Neural progenitor cell (in vitro differentiated cells): Measurements from ENCODE around the gene NUDT16L1. TPM values are rescaled to one million over a fixed set of nuclear protein-coding genes. Genes with fewer than 3 reads are reported as not detected.

ENCODE experiments used
- DNase-seq: peaks from one replicate; pipeline ENCODE4 v3.0.0-alpha.2; 2016; ENCODE audit warnings: low spot score
- H2AFZ ChIP-seq: fragments of 200-600 bp; sonication (generic); replicated peaks from 2 replicates; pipeline ENCODE4 v1.6.1; 2016; ENCODE audit warnings: antibody characterized with exemption
- H3F3A ChIP-seq: fragments of 200-600 bp; sonication (generic); 2 replicates; pipeline ENCODE4 v1.6.1; 2016; ENCODE audit warnings: antibody characterized with exemption, low read depth
- H3K27ac ChIP-seq: fragments of 200-600 bp; sonication (generic); 2 replicates; pipeline ENCODE4 v1.5.1; 2016; ENCODE audit warnings: mild to moderate bottlenecking
- H3K27me3 ChIP-seq: fragments of 200-600 bp; sonication (generic); 2 replicates; pipeline ENCODE4 v1.6.1; 2016; ENCODE audit warnings: mild to moderate bottlenecking, moderate library complexity
- H3K36me3 ChIP-seq: fragments of 200-600 bp; sonication (generic); 2 replicates; pipeline ENCODE4 v1.5.1; 2016
- H3K4me1 ChIP-seq: fragments of 200-600 bp; sonication (generic); 2 replicates; pipeline ENCODE4 v1.6.1; 2016; ENCODE audit warnings: mixed run types
- H3K4me2 ChIP-seq: fragments of 200-600 bp; sonication (generic); 2 replicates; pipeline ENCODE4 v1.6.1; 2016
- H3K4me3 ChIP-seq: fragments of 200-600 bp; sonication (generic); 2 replicates; pipeline ENCODE4 v1.5.1; 2016
- H3K79me2 ChIP-seq: fragments of 200-600 bp; sonication (generic); 2 replicates; pipeline ENCODE4 v1.6.1; 2016; ENCODE audit warnings: low read depth
- H3K9ac ChIP-seq: fragments of 200-600 bp; sonication (generic); 2 replicates; pipeline ENCODE4 v1.6.1; 2016
- H3K9me3 ChIP-seq: fragments of 200-600 bp; sonication (generic); 2 replicates; pipeline ENCODE4 v1.5.1; 2016; ENCODE audit warnings: low read depth
- H4K20me1 ChIP-seq: fragments of 200-600 bp; sonication (generic); 2 replicates; pipeline ENCODE4 v1.6.1; 2016; ENCODE audit warnings: low read depth
- H3K27ac Mint-ChIP-seq: 3 replicates; pipeline ENCODE4 v1.8.0; 2021; ENCODE audit warnings: mixed read lengths
- H3K27me3 Mint-ChIP-seq: 2 replicates; pipeline ENCODE4 v1.8.0; 2022; ENCODE audit warnings: low read depth, mild to moderate bottlenecking, inconsistent platforms, moderate library complexity, mixed read lengths; ENCODE audit not compliant: insufficient read depth
- H3K36me3 Mint-ChIP-seq: 3 replicates; pipeline ENCODE4 v1.8.0; 2021; ENCODE audit warnings: mixed read lengths
- H3K4me1 Mint-ChIP-seq: 3 replicates; pipeline ENCODE4 v1.8.0; 2021; ENCODE audit warnings: mixed read lengths
- H3K4me3 Mint-ChIP-seq: 3 replicates; pipeline ENCODE4 v1.8.0; 2021; ENCODE audit warnings: mild to moderate bottlenecking, moderate library complexity, mixed read lengths
- H3K9me3 Mint-ChIP-seq: 3 replicates; pipeline ENCODE4 v1.8.0; 2020; ENCODE audit warnings: mixed read lengths
- EZH2 ChIP-seq: fragments of 200-600 bp; sonication (generic); IDR thresholded peaks from 2 replicates; pipeline ENCODE4 v1.6.1; 2017; ENCODE audit warnings: antibody characterized with exemption, mild to moderate bottlenecking, moderate library complexity
- EZH2phosphoT487 ChIP-seq: fragments of 200-600 bp; sonication (generic); IDR thresholded peaks from 2 replicates; pipeline ENCODE4 v1.6.1; 2017; ENCODE audit warnings: antibody characterized with exemption
- total RNA-seq: library from RNA; depleted of rRNA; stranded (reverse); fragments of >200 nt; gene quantifications from 2 replicates; pipeline ENCODE4 v1.2.3, GENCODE V29; 2015; ENCODE audit warnings: low replicate concordance
- TF ChIP-seq, protein P1 (sequence below): fragments of 200-600 bp; sonication (generic); IDR thresholded peaks from 2 replicates; pipeline ENCODE4 v1.5.1; 2017; ENCODE audit warnings: antibody characterized with exemption, mild to moderate bottlenecking

The NUDT16L1 gene
- total RNA-seq, 1 donor from 2014 or later, result 10.9 TPM

DNA sequence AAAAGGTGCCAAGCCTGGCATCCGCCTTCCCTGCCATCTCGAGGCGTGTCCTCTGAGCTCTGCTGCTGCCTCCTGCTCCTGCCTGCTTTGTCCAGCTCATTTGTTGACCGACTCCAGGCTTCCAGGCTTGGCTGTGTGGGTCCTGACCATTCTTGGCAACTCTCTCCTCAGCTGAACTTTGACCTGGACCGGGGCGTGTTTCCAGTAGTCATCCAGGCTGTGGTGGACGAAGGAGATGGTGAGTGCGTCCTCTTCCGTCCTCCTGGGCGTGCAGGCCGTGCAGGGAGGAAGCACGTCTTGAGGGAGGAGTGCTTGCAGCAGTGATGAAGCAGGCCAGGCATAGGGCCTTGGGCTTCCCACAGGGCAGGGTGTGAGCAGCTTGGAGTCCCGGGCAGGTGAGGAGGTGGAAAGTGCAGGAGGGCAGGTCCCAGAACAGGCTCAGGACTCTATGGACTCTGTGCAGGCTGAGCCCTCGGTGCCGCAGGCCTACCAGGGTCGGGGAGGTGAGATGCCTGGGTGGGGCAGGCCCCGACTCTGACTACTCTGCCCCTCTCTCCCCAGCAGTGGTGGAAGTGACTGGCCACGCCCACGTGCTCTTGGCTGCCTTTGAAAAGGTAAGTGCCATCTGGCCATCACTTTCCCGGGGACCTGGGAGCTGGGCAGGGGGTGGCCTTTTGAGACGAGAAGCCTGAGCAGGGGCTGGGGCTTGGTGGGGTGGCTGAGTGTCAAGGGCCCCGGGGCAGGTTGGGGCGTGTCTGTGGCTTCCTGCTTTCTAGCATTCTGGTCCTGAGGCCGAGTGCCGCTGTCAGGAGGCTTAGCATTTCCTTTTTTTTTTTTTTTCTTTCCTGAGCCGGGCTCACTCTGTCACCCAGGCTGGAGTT lies 28.6 kb upstream of the NUDT16L1 start:
- Histone ChIP-seq H3K9me3 (no peaks in the 10 kb centered on the region), H3K4me3 (no peak overlapping the region), H3K4me1 (no peaks in the 10 kb centered on the region), H3K9ac (no peak overlapping the region), H3K27ac (no peak overlapping the region), H4K20me1 (peaks cover 4% of the 10 kb centered on the region), H3K4me2 (no peak overlapping the region), H2AFZ (no peak overlapping the region), H3K79me2 (no peaks in the 10 kb centered on the region), H3K27me3 (no peaks in the 10 kb centered on the region), H3F3A (no peaks in the 10 kb centered on the region), H3K36me3 (no peaks in the 10 kb centered on the region)
- Mint-ChIP-seq H3K27me3 (peaks cover 5% of the 10 kb centered on the region), H3K9me3 (no peaks in the 10 kb centered on the region), H3K4me3 (no peak overlapping the region), H3K27ac (no peak overlapping the region), H3K4me1 (peaks cover 13% of the 10 kb centered on the region), H3K36me3 (peaks cover 14% of the 10 kb centered on the region)
- no peak for TF ChIP-seq EZH2phosphoT487
- TF ChIP-seq, protein P1, sequence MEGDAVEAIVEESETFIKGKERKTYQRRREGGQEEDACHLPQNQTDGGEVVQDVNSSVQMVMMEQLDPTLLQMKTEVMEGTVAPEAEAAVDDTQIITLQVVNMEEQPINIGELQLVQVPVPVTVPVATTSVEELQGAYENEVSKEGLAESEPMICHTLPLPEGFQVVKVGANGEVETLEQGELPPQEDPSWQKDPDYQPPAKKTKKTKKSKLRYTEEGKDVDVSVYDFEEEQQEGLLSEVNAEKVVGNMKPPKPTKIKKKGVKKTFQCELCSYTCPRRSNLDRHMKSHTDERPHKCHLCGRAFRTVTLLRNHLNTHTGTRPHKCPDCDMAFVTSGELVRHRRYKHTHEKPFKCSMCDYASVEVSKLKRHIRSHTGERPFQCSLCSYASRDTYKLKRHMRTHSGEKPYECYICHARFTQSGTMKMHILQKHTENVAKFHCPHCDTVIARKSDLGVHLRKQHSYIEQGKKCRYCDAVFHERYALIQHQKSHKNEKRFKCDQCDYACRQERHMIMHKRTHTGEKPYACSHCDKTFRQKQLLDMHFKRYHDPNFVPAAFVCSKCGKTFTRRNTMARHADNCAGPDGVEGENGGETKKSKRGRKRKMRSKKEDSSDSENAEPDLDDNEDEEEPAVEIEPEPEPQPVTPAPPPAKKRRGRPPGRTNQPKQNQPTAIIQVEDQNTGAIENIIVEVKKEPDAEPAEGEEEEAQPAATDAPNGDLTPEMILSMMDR, result no peak
- TF ChIP-seq EZH2, result no peak
- DNase-seq, result no peak

DNA sequence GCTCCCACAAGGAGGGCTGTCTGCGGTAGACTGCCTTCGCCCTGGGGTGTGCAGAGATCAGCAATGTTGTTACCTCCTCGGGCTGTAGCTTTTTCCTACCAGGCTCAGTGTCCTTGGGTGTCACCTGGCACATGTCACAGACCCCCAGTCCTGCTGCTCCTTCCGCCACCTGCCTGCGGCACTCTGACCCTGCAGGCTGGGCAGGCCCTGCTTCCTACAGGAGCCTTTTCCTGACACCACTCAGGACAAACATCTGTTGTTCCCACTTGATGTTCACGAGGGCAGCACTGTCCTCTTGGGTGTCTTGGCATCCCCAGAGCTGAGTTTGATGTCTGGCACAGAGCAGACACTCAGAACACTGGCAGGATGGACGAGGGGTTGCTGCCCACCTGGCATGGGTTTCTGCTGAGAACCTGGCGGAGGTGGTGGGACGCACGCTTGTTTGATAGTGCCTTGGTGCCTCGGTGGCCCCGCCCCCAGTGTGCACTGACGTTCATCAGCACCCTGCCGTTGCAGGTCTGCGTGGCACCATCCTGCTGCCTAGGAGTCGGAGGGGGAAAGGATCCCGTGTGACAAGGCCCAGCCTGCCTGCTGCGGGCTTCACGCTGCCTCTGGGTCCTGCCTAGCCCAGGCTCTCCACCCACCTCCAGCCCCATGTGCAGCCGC lies 26.7 kb upstream of the NUDT16L1 start:
- peaks cover 4% of the 10 kb centered on the region for H4K20me1 ChIP-seq
- H3F3A ChIP-seq, result no peaks in the 10 kb centered on the region
- peaks cover 5% of the 10 kb centered on the region for H3K27me3 Mint-ChIP-seq
- H2AFZ ChIP-seq, result no peak overlapping the region
- no peak overlapping the region for H3K27ac Mint-ChIP-seq
- H3K9me3 Mint-ChIP-seq, result no peaks in the 10 kb centered on the region
- peaks cover 14% of the 10 kb centered on the region for H3K36me3 Mint-ChIP-seq
- peaks cover 3% of the 10 kb centered on the region for H3K4me1 Mint-ChIP-seq
- no peak for TF ChIP-seq EZH2
- TF ChIP-seq EZH2phosphoT487, result no peak
- TF ChIP-seq, protein P1, result peak; percentile 7
- no peak overlapping the region for H3K27ac ChIP-seq
- DNase-seq, result no peak
- no peaks in the 10 kb centered on the region for H3K79me2 ChIP-seq
- H3K4me3 Mint-ChIP-seq, result no peak overlapping the region
- no peak overlapping the region for H3K4me2 ChIP-seq
- no peaks in the 10 kb centered on the region for H3K9me3 ChIP-seq
- no peaks in the 10 kb centered on the region for H3K4me1 ChIP-seq
- no peaks in the 10 kb centered on the region for H3K36me3 ChIP-seq
- H3K27me3 ChIP-seq, result no peaks in the 10 kb centered on the region
- no peak overlapping the region for H3K4me3 ChIP-seq
- no peak overlapping the region for H3K9ac ChIP-seq

DNA sequence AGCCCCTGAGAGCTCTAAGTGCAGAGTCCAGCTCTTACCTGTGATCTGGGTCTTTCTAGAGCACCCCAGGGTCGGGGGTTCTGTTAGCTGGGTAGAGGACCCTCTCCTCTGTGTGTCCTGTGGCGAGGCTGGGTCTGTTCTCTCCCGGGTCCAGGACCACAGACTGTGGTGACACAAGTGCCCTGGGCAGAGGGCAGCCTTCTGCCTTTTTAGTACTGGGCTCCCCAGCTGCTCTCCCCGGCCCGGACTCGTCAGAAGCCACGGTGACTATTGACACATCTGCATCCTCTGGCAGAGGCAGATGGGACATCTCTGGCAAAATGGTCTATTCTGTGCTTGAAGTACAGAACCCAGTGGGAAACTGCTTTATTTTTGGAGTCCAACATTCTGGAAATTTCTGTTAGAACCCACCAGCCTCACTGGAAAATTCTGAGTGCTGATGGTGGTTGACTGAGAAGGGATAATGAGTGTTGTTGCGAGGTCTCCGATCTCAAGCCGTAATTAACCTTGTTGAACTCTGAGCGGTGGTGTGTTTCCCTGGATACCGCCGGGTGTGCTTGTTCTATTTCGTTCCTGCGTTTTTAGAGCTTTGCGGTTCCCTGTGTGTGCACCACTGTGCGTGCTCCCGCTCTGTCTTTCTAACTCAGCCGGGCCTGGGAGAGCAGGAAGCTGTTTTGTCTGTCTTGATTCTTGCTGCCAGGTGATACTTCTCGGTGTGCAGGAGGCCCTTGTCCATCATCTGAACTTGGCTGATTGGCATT lies 26.0 kb upstream of the NUDT16L1 start:
- Mint-ChIP-seq H3K4me1 (no peaks in the 10 kb centered on the region), H3K4me3 (no peak overlapping the region), H3K27ac (no peak overlapping the region), H3K9me3 (no peaks in the 10 kb centered on the region), H3K36me3 (peaks cover 16% of the 10 kb centered on the region), H3K27me3 (peaks cover 5% of the 10 kb centered on the region)
- H3K4me2 ChIP-seq, result no peak overlapping the region
- no peaks in the 10 kb centered on the region for H3F3A ChIP-seq
- H4K20me1 ChIP-seq, result peaks cover 4% of the 10 kb centered on the region
- DNase-seq, result no peak
- H3K27me3 ChIP-seq, result no peaks in the 10 kb centered on the region
- no peaks in the 10 kb centered on the region for H3K4me1 ChIP-seq
- no peak overlapping the region for H2AFZ ChIP-seq
- no peaks in the 10 kb centered on the region for H3K79me2 ChIP-seq
- H3K27ac ChIP-seq, result no peak overlapping the region
- H3K9ac ChIP-seq, result no peak overlapping the region
- TF ChIP-seq, protein P1, result no peak
- TF ChIP-seq EZH2phosphoT487 (no peak), EZH2 (no peak)
- H3K36me3 ChIP-seq, result no peaks in the 10 kb centered on the region
- H3K4me3 ChIP-seq, result no peak overlapping the region
- H3K9me3 ChIP-seq, result no peaks in the 10 kb centered on the region
